Body of pancreas (tissue), 4 donors: ENCODE measurements around the gene MTG1.

Experiments
- POLR2A ChIP-seq, 3 donors: fragments of 450-650 bp; IDR thresholded peaks; one replicate each; pipeline ENCODE4 v1.6.1; 2016; ENCODE audit warnings: antibody characterized with exemption in 3 of 3, mild to moderate bottlenecking in 2 of 3
- TF ChIP-seq, protein P1 (sequence below), 7 experiments: fragments of 450-650 bp in 4 of 7; fragments of 200-600 bp in 3 of 7; sonication (generic) in 3 of 7; IDR thresholded peaks; one replicate each; pipeline ENCODE4 v1.5.1; 2016 to 2019; ENCODE audit warnings: antibody characterized with exemption in 7 of 7

DNA sequence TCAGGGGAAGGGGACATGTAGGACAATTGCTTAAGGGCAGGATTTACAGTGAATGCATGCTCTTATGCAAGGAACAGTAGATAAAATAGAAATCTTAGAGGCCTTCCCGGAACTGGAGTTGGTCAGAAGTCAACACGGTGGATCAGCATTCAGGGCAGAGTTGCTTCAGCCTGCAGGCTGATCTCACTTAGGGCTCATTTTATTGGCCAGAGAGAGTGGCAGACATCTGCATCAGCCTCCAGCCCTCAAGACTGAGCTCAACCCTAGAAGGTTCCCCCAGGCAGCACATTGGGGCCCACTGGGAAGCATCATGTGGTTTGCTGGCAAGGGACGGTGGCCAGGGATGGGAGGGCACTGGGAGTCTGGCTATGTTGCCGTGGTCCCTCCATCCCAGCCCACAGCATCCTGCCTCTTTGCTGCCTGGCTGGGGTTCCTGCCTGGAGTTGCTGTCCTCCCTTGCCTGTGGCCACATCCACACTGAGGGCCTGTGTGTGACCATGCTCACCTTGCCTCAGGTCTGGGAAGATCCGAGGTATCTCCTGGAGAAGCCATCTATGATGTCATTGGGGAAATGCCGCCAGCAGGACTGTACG lies 72.8 kb downstream of the MTG1 start:
- TF ChIP-seq, protein P1, sequence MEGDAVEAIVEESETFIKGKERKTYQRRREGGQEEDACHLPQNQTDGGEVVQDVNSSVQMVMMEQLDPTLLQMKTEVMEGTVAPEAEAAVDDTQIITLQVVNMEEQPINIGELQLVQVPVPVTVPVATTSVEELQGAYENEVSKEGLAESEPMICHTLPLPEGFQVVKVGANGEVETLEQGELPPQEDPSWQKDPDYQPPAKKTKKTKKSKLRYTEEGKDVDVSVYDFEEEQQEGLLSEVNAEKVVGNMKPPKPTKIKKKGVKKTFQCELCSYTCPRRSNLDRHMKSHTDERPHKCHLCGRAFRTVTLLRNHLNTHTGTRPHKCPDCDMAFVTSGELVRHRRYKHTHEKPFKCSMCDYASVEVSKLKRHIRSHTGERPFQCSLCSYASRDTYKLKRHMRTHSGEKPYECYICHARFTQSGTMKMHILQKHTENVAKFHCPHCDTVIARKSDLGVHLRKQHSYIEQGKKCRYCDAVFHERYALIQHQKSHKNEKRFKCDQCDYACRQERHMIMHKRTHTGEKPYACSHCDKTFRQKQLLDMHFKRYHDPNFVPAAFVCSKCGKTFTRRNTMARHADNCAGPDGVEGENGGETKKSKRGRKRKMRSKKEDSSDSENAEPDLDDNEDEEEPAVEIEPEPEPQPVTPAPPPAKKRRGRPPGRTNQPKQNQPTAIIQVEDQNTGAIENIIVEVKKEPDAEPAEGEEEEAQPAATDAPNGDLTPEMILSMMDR (IDR thresholded peaks at IDR 0.05) = no peak
- TF ChIP-seq POLR2A (IDR thresholded peaks at IDR 0.05) = no peak
